GM19238 (cell line): ENCODE results near the gene HNRNPH2.

Experiments
- DNase-seq: peaks from one replicate; pipeline ENCODE4 v3.0.0; 2011; ENCODE audit warnings: low spot score; ENCODE audit not compliant: insufficient read length

The HNRNPH2 gene

DNA sequence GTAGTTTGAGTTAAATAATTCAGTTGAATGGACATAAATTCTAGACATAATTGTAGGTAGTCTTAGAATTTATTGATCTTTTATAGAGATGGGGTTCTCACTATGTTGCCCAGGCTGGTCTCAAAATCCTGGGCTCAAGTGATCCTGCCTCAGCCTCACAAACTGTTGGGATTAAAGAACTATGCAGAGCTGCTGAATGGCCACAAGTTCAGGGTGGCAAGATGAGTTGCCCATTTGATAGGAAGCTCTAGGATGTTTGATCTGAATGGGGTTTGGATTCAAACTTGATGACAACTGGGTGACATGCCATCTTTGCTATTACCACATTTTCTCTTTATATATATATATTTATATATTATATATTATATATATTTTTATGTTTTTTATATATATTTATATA lies 13.7 kb upstream of the HNRNPH2 start:
- DNase-seq = no peak

DNA sequence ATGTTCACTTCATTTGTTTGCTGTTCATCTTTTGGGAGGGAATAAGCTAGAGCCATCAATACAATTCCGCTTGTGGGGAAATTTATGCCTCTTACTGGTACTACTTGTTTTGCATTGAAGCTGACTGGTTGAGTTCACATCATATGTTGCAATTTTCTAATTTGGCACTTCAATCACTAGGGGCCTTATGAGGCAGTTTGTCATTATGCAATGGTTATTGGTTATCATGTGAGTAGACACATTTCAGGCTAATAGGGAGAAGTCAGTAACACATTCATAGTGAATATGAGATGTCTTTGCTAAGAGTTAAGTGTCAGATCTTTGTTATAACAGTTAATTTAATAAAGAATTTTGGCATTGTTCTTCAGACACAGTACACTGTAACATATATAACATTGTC lies 12.2 kb upstream of the HNRNPH2 start:
- DNase-seq = no peak

DNA sequence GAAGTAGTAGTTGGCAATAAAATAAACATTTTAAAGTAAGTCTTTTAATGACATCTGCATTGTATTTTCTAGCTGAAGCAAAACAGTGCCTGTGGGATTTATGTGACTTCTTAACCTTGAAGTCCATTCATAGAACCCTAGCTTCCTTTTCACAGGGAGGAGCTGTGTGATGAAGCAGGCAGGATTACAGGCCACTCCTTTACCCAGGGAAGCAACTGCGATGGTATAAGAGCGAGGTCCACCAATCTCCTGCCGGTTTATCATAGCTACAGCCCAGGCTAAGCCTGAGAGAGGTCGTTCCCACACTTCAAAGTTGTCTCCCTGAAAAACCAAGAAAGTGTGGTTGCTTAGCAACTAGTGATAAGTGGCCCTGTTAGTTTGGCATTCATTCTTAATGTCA lies 10.2 kb upstream of the HNRNPH2 start:
- DNase-seq = no peak

DNA sequence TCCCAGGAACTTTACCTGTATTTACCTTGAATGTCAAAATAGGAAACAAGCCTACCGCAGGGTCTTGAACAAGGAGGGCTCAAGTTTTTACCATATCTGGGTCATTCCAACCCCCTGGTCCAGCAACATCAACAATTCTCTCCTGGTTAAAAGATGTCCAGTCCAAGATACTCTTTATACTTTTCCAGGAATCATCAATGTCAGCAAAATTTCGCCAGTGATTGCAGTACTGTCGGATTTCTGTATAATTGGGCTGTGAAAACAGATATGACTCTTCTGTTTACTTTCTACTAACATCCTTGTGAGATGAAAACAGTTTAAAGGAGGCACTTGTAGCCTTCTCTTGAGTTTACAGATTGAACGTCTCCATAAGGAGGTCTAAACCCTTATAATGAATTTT lies 9.3 kb upstream of the HNRNPH2 start:
- DNase-seq = no peak

DNA sequence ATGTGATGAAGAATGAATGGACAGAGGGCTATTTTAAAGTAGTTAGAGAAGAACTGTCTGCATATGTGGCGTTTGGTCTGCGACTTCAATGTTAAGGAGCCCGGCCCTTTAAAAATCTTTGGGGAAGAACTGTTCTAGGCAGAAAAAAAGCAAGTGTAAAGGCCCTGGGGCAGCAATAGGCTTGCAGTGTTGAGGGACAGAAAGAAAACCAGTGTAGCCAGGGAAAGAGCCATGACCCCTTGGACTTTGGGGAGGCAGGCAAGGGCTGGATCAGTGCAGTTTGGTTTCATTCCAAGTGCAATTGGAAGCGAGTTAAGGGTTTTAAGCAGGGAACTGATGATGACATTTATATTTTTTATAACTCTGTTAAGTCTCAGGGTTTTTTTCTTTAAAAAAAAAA lies 8.2 kb upstream of the HNRNPH2 start:
- DNase-seq = no peak

DNA sequence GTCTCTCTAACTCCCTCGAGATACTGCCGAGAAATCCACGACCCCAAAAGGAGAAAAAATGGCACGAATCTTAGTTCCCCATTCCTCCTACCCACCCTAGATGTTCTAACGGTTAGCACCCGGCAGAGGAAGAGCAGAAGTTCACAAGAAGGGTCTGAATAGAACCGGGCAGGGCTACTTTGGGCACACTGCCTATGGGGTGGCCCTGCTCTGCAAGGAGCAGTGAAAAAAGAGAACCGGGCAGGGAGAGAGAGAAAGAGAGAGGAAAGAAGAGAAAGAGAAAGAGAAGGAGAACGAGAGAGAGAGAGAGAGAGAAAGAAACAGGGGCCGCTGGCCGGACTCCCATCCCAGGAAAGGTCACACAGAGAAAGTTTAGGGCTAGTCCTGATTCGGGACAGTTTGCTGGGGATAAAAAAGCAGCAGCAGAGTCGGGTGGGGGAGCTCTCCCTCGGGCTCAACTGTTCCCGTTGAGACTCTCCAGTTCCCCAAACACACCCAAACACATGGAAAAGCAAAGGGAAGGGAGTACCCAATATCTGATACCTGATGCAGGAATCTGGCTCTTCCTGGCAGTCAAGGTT lies 765 bp upstream of the HNRNPH2 start:
- DNase-seq = no peak

DNA sequence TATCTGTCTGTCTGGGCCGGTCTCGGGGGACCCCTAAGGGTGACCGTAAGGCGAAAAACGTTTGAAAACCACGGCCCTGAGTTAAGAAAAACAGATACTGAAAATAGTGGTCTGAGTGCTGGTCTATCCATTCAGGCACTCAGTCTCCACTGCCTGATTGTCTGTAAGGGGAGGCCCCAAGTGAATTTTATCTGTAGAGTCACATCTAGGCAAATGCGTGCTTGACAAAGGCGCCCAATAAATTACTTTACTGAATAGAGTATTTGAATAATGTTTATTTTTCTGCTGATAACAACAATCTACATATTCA lies 465 bp downstream of the HNRNPH2 start:
- no peak for DNase-seq

DNA sequence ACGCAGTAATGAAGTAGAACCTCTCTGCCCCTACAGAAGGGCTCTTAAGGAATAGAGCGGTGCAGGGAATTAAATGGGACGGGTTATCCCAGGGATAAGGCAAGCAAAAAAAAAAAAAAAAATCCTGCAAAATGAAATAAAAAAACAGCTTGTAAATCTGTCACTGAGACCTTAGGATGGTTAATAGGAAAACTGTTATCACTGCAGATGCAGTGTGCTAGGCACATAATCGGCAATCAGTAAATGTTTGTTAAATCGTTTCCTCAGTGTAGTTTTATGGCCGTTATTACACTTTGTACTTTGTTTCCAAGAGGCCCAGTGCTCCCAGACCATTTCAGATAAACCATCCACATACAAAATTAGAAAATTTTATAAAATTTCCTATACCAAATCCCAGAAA lies 1.0 kb downstream of the HNRNPH2 start:
- no peak for DNase-seq

DNA sequence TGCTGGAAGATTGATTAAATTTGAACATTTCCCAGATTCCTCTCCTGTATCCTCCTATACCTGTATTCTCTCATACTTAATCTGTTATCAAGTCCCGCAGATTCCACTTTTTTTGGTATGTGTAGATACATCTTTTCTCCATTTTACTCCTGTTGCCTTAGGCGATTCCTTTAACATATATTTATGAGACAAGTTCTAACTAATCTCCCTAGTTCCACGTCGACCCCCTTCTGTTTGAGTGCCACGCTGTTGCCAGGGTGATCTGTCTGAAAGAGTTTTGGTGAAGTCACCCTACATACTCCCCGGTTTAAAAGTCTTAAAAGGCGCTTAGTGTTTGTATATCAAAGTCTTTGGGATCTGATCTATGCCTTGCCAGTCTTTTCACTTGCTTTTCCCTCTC lies 2.4 kb downstream of the HNRNPH2 start:
- DNase-seq = no peak

DNA sequence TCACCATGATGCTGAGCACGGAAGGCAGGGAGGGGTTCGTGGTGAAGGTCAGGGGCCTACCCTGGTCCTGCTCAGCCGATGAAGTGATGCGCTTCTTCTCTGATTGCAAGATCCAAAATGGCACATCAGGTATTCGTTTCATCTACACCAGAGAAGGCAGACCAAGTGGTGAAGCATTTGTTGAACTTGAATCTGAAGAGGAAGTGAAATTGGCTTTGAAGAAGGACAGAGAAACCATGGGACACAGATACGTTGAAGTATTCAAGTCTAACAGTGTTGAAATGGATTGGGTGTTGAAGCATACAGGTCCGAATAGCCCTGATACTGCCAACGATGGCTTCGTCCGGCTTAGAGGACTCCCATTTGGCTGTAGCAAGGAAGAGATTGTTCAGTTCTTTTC lies 4.0 kb downstream of the HNRNPH2 start:
- no peak for DNase-seq

DNA sequence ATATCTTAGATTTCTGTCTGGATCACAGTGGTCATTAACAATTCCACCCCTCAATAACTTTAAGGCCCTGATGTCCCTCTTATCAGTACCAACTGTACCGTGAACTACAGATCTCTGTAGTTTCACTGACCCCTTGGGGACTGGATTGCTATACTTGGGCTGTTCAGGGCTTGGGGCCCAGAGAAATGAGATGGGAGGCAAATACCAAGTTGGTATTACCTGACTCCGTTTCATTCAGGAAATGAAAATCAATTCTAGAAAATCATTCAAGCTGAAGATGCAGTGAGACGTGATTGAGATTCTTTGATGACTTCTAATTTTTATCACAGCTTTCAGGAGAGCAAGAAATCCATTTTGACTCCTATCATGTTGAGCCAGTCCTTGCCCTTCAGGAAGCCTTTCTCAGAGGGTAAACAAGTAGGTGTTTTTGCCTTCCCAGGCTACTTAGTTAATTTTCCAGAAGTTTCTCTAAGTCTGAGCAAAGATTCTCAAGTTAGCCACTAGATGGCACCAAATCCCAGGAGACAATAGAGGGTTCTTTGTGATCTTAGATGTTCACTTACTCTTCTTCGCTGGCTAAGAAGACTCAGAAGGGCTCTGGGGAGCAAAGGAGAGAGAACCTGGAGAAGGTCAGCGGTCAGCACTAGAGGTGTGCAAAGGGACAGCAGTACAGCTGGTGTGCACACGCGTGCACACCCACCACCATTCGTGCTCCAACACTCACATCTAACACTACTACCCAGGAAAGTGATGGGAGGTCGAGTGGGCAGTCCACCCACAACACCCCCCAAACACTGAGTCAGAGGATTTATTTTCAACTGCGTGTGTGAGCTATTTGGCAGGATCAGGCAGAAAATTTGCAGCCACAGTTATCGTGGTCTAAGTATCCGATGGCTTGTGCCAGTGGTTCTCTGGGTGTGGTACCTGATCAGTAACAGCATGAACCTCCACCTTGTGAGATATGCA lies 7.4 kb downstream of the HNRNPH2 start:
- peak; percentile 33 for DNase-seq

DNA sequence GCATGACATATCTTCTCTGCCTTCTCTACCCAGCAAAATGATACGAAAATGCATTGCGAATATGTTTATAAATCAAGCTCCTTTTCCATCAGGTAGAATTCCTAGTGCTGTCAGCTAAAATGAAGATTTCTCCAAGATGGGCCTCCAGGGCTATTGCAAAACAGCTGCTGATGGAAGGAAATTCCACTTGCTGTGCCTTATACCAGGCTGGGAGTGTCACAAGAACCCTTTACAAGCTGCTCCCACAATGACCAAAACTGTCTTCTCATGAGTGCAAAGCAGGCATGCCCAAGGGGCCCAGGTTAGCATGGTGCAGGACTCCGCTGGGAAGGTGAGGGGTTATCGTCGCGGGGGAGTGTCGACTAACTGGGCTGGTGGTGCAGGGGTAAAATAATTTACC lies 8.7 kb downstream of the HNRNPH2 start:
- DNase-seq = no peak

DNA sequence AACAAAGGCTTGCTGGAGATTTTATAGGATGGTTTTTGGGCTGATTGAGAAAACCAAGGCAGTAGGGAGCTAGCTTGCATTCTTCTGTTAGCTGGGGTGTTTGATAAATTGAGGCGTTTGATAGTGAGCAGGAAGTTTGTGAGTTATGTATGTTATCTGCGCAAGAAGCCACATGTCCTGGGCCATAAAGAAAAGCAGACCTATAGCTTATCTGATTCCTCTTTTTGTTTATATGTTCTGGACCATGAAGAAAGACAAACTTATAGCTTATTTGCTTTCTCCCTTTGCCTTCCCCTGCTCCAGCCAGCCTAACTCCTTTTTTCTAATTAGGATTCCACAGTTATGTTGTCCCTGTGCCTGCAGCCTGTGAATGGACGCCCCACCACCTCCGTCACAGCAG lies 9.2 kb downstream of the HNRNPH2 start:
- no peak for DNase-seq

DNA sequence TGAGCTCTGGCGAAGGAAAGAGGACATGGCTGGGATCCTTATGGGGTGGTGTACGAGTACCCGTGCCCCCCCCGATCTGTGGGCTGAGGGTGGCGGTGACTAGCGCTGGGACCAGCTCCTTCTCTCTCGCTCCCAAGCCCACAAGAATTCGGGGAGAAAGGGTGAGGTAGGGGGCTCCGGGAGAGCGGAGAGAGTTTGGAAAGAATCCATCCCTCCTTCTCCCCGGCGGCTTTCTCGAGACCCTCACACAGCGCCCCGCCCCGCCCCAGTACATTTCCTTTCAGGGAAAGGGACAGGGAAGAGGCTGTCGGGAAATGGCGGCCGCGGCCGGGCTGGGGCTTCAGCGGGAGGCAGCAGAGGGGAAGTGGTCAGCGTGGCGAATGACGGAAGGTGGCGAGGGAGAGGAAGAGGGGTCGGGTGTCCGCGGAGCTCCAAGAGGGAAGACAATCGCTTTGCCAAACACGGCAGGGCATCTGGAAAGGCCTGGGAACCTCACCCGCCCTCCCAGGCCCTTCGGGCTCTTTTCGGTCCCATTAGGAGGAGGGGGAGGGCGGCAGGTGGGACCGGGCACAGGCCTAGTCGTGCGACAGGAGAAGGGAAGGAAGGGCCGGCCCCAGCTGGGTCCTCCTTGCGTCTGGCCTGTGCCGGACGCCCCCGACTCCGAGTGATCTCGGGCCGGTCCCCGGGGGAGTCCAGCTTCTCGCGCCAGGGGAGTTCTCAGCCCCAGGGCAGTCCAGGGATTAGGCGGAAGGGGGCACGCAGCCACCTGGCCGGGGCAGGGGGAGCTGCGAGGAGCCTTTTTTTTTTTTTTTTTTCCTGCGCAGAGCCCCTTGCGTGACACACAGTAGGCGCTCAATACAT lies 10.2 kb downstream of the HNRNPH2 start:
- no peak for DNase-seq

DNA sequence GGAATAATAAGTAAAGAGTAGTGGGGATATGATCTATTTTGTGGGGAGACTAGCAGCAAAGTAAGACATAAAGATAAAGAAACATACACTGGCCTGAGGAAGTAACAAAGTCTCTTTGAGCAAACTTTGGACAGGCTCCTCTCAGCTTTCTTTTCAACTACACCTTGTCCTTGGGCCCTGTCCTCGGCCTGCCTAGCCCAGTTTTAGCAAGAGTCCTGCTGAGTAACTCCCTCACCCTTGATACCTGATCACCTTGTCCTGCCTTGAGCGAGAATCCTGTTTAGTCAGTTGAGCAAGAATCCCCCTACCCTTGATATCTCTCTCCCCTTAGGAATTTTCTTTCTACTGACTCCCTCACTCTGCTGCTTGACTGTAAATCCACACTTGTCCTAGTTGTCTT lies 11.5 kb downstream of the HNRNPH2 start:
- DNase-seq = no peak

DNA sequence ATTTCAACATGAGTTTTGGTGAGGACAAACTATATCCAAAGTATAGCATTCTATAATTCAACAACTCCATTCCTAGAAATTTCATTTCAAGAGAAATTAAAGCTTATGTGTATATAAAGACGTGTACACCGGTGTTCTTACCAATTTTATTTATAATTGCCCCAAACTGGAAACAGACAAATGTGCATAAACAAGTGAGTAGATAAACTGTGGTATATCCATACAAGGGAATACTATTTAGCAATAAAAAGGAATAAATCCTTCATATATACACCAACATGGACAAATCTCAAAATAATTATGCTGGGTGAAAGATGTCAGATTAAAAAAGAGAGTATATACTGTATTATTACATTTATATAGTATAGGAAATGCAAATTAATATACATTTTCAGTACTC lies 19.9 kb downstream of the HNRNPH2 start:
- DNase-seq = no peak

DNA sequence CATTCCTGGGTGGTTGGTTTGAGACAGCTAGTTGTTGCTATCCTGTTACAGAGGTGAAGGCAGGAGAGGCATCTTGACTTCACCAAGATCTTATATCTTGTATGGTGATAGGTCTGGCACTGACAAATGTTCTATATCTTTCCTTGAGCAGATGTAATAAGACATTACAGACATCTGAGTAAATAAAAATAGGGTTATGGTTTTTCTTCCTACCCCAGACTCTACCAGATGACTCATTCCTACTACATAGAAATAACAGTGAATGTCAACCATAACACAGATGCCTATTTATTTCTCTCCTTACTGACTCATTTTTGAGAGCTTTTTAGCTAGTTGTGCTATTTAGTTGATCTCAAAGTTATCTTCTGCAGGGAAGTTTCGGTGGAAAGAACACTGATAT lies 21.9 kb downstream of the HNRNPH2 start:
- no peak for DNase-seq

DNA sequence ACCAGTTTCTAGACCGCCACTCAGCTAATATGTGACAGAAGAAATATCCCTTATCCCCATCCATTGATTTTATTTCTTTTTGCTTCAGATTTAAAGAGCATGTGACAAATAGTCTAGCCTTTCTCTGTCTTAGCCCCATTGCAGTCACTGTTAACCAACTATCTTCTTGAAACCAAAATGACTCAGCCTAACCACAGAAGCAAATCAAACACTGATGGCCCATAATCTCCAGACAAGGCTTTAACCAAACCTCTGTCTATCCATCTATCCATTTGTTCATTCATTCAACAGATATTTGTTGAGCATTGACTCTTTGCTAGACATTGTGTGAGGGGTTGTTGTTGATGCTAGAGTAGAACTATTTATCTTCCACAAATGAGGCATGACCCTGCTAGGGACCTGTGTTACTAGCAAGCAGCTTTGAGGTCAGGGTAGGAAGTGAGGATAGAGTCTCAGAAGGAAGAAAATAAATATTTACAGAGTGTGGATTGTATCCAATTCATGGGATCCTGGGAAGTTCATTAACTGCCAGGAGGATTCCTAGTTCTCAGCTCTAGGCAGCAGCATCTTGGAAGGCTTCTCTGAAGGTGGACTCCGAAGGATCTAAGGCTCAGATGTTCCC lies 22.5 kb downstream of the HNRNPH2 start:
- DNase-seq = no peak

DNA sequence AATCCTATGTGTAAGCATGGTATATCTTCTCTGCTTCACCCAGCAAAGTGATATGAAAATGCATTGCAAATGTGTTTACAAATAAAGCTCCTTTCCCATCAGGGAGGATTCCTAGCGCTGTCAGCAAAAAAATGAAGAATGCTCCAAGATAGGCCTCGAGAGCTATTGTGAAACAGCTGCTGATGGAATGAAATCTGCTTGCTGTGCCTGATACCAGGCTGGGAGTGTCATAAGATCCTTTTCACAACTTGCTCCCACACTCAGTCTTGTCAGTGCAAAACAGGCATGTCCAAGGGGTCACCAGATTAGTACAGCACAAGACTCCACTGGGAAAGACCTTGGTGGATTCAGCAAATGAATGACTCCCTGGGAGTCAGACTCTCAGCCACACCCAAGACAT lies 34.1 kb downstream of the HNRNPH2 start:
- DNase-seq = no peak

DNA sequence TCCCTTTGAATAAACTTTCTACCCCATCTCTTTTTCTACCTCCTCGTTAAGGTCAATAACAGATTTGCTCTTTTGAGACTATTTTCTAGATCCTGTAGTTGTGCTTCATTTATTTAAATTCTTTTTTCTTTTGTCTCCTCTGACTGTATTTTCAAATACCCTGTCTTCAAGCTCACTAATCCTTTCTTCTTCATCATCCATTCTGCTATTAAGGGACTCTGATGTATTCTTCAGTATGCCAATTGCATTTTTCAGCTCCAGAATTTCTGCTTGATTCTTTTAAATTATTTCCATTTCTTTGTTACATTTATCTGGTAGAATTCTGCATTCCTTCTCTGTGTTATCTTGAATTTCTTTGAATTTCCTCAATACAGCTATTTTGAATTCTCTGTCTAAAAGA lies 41.3 kb downstream of the HNRNPH2 start:
- no peak for DNase-seq

DNA sequence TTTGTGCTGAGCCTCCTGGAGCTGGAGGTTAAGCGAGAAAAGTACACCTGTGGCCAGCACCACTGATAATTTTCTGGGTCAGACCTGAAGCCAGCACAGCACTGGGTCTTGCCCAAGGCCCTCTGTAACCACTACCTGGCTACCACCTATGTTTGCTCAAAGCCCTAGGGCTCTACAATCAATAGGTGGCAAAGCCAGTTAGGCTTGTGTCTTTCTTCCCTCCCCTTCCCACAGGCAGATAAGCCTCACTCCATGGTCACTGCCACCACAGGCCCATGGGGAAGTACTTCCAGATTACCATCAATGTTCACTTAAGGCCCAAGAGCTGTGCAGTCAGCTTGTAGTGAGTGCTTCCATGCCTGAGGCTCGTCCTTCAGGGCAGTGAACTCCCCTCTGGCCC lies 42.1 kb downstream of the HNRNPH2 start:
- no peak for DNase-seq

DNA sequence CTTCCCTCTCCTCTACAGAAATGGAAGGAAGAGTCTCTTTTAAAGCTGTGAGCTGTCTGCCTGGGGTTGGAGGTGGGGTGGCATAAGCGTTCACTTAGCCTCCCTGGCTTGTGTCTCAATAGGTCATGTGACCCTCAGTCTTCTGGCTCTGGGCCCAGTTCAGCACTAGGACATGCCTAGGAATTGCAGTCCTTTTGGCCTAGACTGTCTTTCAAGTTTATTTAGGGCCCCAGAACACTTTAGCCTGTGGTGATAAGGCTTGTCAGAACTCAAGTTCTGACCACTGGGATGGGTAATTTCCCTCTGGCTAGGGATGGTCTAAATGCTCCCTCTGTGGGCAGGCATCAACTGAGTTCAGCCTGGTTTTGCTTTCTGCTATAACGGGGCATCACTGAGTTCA lies 42.9 kb downstream of the HNRNPH2 start:
- no peak for DNase-seq
